Left colon (tissue), 2 donors: ENCODE results near the gene TMEM117. TPM values are rescaled to one million over a fixed set of nuclear protein-coding genes. Genes with fewer than 3 reads are reported as not detected.
"Not testable (repeated sequence)": the region's sequence is repeated elsewhere in the genome, so short reads cannot be mapped to it uniquely, and the experiment has no call there.

Experiments
- ATAC-seq: fragments of 200-7000 bp; cut with Tn5 transposase; one replicate; pipeline ENCODE4 v1.9.1; 2020; ENCODE audit warnings: mild to moderate bottlenecking, moderate library complexity
- DNase-seq, 2 donors: peaks; one replicate each; pipeline ENCODE4 v3.0.0-alpha.2; 2020
- intact Hi-C, 2 donors: fragments of 100-400 bp; cut with DNase I in 1 of 2; cut with micrococcal nuclease in 1 of 2; formaldehyde crosslinking; loops; one replicate each; pipeline versions ENCODE4 v1.11.2 to v1.14.0; 2022; cut with DNase I, micrococcal nuclease
- total RNA-seq, 2 donors: library from RNA; stranded (reverse); fragmentation: NEBNext Ultra II Directional; extraction: Animal tissue kit (Norgen Biotek cat#: 25700); gene quantifications; one replicate each; pipeline ENCODE4 v1.2.1, GENCODE V29; 2021
- donor health status: DM: no; HTN: no; CAD: no.
- donor health status: DM: yes; HTN: yes; CAD: no.

The TMEM117 gene
- total RNA-seq, 2 donors from 2014 or later, result 10.5 to 11.5 TPM

DNA sequence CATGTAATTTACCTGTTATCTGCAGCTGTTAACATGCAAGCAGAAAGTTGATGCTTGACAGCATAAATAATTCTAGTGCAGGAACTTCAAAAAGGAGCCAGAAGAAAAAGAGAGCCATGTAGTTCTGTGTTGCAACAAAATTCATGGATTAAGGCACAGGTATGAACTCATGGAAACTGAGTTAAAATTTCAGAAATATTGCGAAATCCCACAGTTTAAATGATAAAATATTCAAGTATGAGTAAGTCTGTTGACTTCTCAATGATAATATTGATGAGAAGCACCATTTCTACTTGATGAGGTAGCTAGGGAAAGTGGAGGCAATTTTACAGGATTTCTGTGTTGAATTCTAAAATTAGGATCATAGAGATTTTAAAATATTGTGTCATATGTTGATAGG lies 290.9 kb downstream of the TMEM117 start:
- no peak for ATAC-seq
- intact Hi-C loops, result no loop called here
- no peak for DNase-seq

DNA sequence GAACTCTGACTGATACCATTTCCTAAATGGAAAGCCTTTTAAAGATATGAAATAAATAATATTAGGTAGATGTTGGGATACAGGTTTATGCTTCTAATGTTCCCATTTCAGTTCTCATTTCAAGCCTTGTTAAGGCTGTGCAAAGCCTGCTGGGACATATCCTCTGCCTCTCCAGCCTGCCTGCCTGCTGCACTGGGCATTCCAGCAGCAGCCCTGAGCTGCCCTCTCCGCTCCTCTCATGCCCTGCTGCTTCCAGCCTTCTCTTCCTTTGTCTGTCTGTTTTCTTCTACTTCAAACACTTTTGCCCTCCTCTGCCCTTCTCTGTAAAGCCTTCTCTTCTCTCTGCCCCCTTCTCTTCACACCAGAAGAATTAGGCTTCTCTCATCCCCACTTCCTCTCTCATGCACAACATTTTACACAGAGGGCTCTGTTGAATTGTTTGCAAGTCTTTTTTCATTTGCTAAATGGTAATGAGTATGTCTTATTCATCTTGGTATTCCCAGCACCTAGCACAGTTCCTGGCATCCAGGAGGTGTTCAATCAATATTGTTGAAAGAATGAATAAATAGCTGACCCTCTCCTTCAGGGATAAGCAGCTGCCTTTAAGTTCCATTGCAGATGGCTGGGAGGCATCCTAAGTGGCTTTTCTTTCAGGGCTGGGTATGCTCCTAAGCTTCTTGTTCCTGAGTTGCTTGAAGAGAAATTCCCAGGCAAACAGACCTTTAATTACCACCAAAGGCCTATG lies 292.3 kb downstream of the TMEM117 start:
- ATAC-seq, result no peak
- intact Hi-C loops, result no loop called here
- DNase-seq, result no peak

DNA sequence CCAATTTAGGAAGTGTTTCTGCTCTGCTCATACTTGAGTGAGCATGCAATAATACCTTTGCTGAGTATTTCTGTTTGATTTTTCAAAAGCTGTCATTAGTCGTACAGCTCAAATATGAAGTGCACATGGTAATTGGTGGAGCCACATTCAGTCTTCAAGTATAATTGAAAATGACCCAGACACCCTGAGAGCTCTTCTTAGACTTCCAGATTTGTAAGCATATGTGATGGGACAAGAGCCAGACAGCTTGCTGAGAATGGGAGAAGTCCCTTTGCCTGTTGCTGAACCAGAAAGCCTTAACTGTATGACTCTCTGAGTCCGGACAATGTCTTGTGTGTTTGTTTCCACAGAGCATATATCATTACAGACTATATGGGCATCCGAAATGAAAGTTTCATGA lies 307.3 kb downstream of the TMEM117 start:
- intact Hi-C loops, result no loop called here
- ATAC-seq (no peak), DNase-seq (no peak)

DNA sequence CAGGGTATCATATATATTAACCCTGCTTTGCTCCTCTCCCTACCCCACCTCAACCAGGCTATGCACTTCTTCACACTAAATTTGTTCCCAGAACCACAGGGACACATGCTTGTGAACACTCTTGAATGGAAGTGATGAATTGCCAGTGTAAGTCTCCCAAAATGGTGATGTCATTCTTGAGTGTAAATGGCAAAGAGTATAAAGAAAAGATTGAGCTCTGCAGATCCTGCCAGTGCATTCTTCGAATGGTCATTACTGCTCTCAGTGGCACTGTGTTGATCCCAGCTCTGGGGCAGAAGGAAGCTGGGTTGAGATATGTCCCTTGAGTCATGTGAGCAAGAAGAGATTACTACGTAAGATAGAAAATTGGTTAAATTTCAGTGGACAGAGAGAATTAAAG lies 313.1 kb downstream of the TMEM117 start:
- intact Hi-C loops, result no loop called here
- ATAC-seq (no peak), DNase-seq (no peak)

DNA sequence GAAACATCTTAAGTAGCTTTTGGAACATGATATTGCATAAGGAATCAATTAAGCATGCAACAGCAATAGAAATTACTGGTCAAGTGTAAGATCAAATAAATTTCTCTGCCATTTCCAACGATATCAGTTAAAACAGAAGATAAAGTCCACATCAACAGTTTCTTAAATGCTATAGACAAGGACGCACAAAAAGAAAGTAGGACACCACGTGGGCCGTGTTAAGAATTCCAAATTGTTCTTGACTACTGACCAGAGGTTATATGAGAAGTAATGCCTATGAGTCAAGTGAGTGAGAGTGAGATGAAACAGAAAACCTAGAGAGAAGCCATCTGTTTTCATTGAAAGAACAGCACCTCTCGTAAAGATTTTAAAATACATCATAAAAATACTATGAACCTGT lies 318.2 kb downstream of the TMEM117 start:
- DNase-seq (no peak), ATAC-seq (no peak)
- intact Hi-C loops, result no loop called here

DNA sequence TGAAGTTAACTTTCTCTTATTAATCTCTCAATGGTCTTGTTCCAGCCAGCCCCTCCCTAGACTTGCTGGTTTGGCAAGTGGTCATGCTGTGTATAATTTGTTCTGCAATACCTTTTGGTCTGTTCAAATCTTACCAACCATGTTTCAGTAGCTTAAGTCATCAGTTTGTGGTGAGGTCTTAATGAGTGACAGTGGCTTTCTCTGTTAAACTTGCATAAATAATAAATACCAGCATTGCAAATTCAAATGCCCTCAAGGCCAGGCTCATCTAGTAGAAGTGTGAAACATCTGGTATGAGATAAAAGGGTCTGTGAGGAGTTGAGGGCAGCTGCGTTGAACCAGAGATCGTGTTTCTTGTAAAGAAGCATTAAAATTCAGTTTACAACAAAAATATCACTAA lies 319.5 kb downstream of the TMEM117 start:
- ATAC-seq, result no peak
- intact Hi-C loops, result no loop called here
- DNase-seq, result no peak

DNA sequence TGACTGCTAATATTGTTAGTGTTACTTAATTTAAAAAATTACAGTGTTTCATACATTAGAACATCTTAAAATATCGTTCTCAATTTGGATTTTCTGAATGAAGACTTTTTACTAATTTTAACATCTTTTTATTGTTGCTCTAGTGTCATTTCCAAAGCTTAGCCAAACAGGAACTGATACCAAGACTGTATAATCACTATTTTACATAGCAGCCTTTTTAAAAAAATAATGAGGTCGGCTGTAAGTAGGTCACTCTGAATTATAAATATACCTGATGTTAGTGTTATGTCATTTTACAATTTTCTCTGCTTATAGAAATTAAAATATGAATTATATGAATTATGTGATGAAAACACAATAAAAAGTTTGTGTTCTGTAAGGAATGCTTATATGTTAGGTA lies 321.5 kb downstream of the TMEM117 start:
- no peak for ATAC-seq

DNA sequence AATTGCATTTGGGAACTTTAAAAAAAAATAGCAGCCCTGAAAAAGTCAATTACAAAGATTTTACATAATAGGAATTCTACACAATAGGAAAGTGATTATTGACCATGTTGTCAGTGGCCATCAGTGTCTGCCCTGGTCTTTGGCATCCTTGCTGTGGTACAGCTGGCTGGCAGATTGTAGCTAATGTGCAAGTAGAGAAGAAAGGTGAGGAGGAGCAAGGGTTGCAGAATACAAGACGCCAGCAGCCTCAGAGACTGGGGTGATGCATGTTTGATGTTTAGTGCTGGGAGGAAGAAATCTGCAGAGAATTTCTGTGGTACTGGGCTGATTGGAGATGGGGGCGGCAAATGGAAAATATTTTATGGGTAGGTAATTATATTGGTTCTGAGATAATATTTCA lies 322.9 kb downstream of the TMEM117 start:
- intact Hi-C loops, result no loop called here
- DNase-seq (no peak), ATAC-seq (no peak)

More for the DNA sequence above, 321.5 kb downstream of the TMEM117 start:
- no peak for DNase-seq
- intact Hi-C loops, result no loop called here

DNA sequence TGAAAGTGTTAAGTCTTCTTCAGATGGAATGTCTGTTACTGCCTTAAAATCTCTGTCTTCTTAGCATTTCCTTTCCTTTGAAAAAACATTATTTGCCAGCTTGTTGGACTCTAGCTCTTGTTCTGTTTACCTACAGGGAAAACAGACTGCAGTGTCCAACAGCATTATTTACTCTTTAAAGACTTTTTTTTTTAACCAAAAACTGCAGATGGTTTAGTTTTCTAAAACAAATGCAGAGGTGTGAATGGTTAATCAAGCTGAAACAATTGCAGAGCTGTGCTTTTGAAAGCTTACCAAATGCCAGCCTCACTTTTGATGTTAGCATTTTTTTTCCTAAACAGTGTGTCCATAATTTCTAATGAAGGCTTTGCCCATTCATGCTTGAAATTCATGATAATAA lies 323.3 kb downstream of the TMEM117 start:
- ATAC-seq (no peak), DNase-seq (no peak)
- intact Hi-C loops, result no loop called here

DNA sequence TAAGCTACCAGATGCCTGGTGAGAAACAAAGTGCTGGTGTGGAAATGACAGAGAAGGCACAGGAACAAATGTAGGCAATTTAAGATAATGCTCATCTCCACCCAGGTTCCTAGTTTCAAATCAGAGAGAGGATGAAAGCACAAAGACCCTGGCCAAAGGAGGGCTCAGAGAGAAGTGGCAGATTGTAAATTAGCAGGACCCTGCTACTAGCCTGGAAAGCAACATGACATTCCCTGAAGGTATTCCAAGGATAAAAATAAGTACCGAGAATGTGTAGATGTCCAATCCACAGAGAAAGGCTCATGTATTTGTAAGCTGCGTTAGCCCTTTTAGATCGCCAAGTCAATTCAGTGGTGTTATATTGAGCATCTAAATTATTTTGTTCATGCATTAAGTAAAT lies 324.0 kb downstream of the TMEM117 start:
- intact Hi-C loops, result no loop called here
- ATAC-seq, result no peak
- no peak for DNase-seq

DNA sequence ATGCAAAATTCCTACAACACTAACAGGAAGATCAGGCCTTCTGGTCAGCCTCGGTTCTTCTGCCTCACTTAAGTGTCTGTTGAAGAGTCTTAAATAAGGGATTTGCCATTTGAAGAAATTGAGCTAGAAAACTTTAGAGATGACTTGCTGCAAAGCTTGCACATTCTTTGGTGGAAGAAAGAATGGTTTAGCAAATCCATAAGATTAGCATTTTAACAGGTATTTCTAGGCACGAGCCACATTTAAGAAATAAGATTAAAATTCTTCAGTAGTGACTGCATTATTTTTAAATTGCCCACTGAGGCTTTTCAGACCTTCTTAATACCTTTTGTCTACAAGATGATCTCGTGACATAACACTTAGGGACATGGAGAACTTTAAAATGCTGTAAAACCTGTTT lies 327.1 kb downstream of the TMEM117 start:
- intact Hi-C loops, result no loop called here
- no peak for ATAC-seq
- DNase-seq, result no peak

DNA sequence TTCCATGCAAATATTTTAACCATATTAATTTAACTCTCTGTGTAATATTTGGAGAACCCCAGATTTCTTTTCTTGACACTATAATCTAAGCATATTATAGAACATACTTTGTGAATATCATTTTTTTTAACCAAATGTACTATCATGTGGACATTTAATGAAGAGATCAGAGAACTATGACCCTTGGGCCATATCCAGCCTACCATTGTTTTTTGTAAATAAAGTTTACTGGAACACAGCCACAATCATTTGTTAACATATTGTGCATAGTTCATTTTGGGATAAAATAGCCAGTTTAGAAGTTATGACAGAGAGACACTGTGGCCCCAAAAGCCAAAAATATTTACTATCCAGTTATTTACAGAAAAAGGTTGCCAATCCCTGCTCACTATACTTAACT lies 338.2 kb downstream of the TMEM117 start:
- intact Hi-C loops, result no loop called here
- no peak for DNase-seq
- no peak for ATAC-seq

DNA sequence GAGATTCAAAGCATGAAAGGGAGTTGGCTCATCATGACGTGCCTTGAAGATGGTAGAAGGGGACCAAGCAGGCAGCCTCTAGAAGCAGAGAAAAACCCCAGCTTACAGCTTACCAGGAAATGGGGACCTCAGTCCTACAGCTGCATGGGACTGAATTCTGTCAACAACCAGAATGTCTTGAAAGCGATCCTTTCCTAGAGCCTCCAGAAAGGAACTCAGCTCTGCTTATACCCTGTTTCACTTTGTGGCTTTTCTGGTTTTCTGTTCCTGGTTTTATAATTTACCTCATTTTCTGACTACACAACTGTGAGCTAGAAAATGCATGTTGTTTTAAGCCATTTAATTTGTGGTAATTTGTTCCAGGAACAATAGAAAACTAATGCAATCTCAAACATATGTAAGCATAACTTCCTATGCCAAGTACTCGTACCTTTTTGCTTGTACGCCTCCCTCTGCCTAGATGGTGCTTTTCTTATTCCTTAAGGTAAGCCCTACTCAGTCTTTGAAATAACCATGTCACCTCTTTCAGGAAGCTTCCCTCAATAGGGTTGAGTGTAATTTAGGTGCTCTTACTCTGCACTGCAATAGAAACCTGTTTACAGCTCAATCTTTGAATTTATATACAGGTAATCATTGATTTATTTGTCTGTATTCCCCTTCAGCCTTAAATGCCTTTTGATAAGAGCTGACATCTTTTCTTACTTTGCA lies 348.8 kb downstream of the TMEM117 start:
- ATAC-seq (no peak), DNase-seq (no peak)
- intact Hi-C loops, result no loop called here

DNA sequence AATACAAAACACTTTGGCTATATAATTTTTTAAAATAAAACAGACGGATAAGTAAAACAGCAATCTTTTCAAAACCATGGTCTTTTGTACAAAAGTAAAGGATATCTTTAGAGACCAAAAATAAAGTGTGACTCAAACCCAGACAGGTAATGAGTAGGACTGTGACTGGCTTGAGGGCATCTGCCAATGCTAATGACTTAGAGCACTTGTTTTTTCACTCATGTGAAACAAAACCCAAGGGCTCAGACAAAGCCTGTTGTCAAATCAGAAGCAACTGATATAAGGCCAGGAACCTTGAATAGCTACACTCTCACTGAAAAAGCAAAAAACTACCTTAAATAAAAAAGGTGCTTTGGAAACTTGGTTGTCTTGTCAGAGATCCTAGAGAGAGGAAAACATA lies 357.4 kb downstream of the TMEM117 start:
- ATAC-seq, result no peak
- DNase-seq, result no peak
- intact Hi-C loops, result no loop called here

DNA sequence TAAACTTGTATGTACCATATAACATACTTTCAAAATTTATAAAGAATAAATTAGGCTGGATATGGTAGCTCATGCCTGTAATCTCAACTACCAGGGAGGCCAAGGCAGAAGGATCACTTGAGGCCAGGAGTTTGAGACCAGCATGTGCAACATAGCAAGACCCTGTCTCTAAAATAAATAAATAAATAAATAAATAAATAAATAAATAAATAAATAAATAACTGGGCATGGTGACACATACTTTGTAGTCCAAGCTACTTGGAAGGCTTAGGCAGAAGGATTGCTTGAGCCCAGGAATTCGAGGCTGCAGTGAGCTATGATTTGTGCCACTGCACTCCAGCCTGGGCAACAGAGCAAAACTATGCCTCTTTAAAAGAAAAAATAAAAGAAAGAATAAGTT lies 359.8 kb downstream of the TMEM117 start:
- ATAC-seq, intact Hi-C loops, DNase-seq: not testable (repeated sequence)

DNA sequence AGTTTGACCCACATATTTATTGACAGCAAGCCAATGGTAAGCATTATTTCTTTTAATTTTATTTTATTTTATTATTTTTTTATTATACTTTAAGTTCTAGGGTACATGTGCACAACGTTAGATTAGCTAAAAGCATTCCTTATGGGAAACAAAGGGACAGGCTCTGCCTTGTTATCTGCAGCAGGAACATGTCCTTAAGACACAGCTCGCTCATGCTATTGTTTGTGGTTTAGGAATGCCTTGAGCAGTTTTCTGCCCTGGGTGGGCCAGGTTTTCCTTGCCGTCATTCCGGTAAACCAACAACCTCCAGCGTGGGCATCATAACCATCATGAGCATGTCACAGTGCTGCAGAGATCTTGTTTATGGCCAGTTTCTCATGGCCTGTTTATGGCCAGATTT lies 370.2 kb downstream of the TMEM117 start:
- intact Hi-C loops, result no loop called here
- DNase-seq (no peak), ATAC-seq (no peak)

DNA sequence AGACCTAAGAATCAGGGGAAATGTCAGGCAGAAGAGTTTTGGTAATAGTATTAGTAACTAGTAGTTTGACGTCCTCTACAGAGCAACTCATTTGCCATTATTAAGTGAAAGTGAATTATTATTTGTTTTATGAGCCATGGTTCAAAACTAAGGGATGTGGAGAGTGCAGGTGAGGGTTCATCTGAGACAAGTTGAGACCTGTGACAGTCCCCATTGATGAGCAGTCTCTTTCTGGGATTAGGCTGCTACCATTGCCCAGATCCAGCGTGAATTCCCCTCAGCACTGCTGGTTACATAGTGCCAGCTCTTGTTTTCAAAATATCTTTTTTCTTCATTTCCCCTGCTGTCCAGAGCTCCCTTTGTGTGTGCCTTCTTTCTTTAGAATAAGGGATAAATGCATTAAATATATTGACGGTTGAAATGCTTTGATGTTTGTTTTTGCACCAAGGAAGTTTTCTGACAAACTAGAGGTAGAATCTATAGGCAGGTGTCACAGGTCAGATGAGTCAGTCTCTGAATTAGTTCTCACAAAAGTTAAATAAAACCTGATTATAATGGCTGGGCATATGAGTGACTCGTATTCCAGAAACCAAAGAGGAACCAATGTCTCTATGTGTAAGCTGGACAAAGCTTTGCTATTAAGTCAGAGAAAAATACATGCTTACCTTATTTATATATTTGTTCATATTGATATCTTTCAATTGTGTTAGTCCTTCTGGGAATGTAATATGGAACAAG lies 381.4 kb downstream of the TMEM117 start:
- ATAC-seq (peak; percentile 33), DNase-seq (no peak)
- intact Hi-C loops, result no loop called here

DNA sequence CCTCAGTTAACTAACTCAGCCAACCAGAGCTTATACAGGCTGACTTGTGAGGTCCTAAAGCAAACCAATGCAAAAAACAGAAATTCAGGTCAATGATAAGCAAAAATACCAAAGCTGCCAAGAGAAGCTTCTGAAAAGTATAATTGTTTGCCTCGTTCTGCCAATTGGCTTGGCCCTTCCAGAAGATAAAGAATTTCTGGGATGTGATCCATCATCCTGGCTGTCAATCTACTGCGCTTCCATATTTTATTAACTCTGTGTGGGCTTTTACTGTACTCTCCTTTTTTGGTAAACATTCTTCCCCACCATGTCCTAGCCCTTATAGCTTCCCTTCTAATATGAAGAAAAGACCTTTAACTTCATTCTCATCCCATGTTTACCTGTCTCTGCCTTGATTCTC lies 387.9 kb downstream of the TMEM117 start:
- DNase-seq (no peak), ATAC-seq (no peak)
- intact Hi-C loops, result no loop called here

DNA sequence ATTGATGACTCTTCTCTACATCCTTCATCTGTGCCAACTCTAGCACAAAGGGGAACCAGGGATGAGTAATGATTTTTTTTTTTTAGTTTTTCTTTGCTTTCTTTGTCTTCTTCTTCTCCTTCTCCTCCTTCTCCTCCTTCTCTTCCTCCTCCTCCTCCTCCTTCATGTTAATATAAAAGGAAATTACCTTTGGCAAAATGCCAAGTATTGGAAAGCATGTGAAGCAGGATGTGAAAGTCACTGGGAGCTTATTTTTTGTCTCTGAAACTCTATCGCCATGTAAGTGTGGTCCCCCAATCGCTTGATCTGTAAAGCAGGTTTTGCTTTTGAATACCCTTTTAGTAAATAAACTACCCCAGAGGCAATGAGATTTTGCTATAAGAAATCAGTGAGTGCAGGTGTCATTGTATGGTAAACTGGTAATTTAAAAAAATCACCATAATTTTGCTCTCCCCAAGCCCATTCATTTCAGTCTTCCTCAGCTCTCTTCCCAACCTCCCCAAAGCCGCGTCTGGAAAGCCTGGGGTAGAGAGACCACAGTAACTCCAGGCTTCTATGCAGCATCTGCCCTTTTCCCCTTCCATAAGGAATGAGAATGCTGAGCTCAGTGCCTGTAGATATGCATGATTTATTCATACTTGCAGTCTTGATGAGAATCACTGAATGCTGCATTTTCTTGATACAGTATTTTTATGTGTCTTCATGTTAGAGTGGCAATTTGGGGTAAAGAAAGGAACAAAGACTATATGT lies 388.7 kb downstream of the TMEM117 start:
- ATAC-seq, result no peak
- no peak for DNase-seq
- intact Hi-C loops, result no loop called here

DNA sequence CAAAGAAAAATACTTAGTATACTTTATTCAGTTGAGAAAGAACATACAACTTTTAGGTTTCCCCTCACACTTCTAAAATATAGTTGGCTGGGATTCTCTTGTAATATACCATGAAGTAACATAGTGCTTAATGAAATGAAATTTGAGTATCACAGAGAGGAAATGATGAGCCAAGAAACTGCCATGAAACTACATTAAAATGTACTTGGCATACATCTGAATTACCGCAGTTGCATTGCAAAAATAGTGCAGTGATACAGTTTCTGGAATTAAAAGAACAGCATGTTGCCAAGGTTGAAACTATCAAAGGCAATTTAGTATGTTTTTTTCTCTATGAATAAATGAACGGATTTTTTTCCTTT lies 389.2 kb downstream of the TMEM117 start:
- no peak for ATAC-seq
- DNase-seq, result no peak
- intact Hi-C loops, result no loop called here
